BLaER1 (cell line): ENCODE results near the gene KRT6A.

Experiments used
- H3K27ac ChIP-seq: shearing (Covaris generic); formaldehyde crosslinking; 2 replicates; pipeline ENCODE4 v1.8.1; 2022
- H3K27me3 ChIP-seq: shearing (Covaris generic); formaldehyde crosslinking; 2 replicates; pipeline ENCODE4 v1.8.1; 2022
- H3K36me3 ChIP-seq: shearing (Covaris generic); formaldehyde crosslinking; 2 replicates; pipeline ENCODE4 v1.8.1; 2022
- H3K4me1 ChIP-seq: shearing (Covaris generic); formaldehyde crosslinking; 2 replicates; pipeline ENCODE4 v1.8.1; 2022
- H3K4me2 ChIP-seq: shearing (Covaris generic); formaldehyde crosslinking; 2 replicates; pipeline ENCODE4 v1.8.1; 2022
- H3K4me3 ChIP-seq: shearing (Covaris generic); formaldehyde crosslinking; 2 replicates; pipeline ENCODE4 v1.8.1; 2022
- H3K9ac ChIP-seq: shearing (Covaris generic); formaldehyde crosslinking; 2 replicates; pipeline ENCODE4 v1.8.1; 2022
- H3K9me3 ChIP-seq: shearing (Covaris generic); formaldehyde crosslinking; 2 replicates; pipeline ENCODE4 v1.8.1; 2022
- H4K20me1 ChIP-seq: shearing (Covaris generic); formaldehyde crosslinking; 2 replicates; pipeline ENCODE4 v1.8.1; 2022
- Cebpa-rat ChIP-seq: shearing (Covaris generic); IDR thresholded peaks from 2 replicates; pipeline ENCODE4 v1.8.1; 2022

KRT6A gene

GRCh38 chr12:52493172-52493571, at the start of gene KRT6A:
Gene KRT6A (minus strand): TSS chr12:52493257. CDS start chr12:52493188, 69 bp downstream.
- no peaks in the 10 kb centered on the region for H3K36me3 ChIP-seq
- no peaks in the 10 kb centered on the region for H3K9me3 ChIP-seq
- no peak for TF ChIP-seq Cebpa-rat
- H3K27me3 ChIP-seq = no peaks in the 10 kb centered on the region
- H3K4me1 ChIP-seq = peaks cover 24% of the 10 kb centered on the region
- no peak within 1 kb of the TSS for H3K27ac ChIP-seq
- no peak within 1 kb of the TSS for H3K4me3 ChIP-seq
- H4K20me1 ChIP-seq = no peaks in the 10 kb centered on the region
- no peak within 1 kb of the TSS for H3K4me2 ChIP-seq
- no peak within 1 kb of the TSS for H3K9ac ChIP-seq

- H3K27ac ChIP-seq = no peak overlapping the region
- no peaks in the 10 kb centered on the region for H3K36me3 ChIP-seq
- TF ChIP-seq Cebpa-rat = no peak
- no peaks in the 10 kb centered on the region for H3K27me3 ChIP-seq
- no peaks in the 10 kb centered on the region for H4K20me1 ChIP-seq
- H3K4me3 ChIP-seq = no peak overlapping the region
- H3K9me3 ChIP-seq = no peaks in the 10 kb centered on the region
- H3K9ac ChIP-seq = no peak overlapping the region
- no peak overlapping the region for H3K4me2 ChIP-seq
- peaks cover 1% of the 10 kb centered on the region; the same call in 1 of the 2 replicates for H3K4me1 ChIP-seq
Measured at GRCh38 chr12:52542157-52542556, 49.1 kb upstream of the KRT6A start.

- no peaks in the 10 kb centered on the region for H3K9me3 ChIP-seq
- H3K9ac ChIP-seq = no peak overlapping the region
- no peak overlapping the region for H3K27ac ChIP-seq
- TF ChIP-seq Cebpa-rat = no peak
- H3K4me3 ChIP-seq = no peak overlapping the region
- no peaks in the 10 kb centered on the region for H4K20me1 ChIP-seq
- H3K27me3 ChIP-seq = no peaks in the 10 kb centered on the region
- H3K36me3 ChIP-seq = no peaks in the 10 kb centered on the region
- no peak overlapping the region for H3K4me2 ChIP-seq
- no peaks in the 10 kb centered on the region for H3K4me1 ChIP-seq
Measured at GRCh38 chr12:52541709-52542108, 48.7 kb upstream of the KRT6A start.

GRCh38 chr12:52540531-52540930, 47.5 kb upstream of the KRT6A start:
- no peaks in the 10 kb centered on the region for H3K36me3 ChIP-seq
- H3K9me3 ChIP-seq = no peaks in the 10 kb centered on the region
- H4K20me1 ChIP-seq = no peaks in the 10 kb centered on the region
- no peak overlapping the region for H3K27ac ChIP-seq
- no peak overlapping the region for H3K4me3 ChIP-seq
- no peaks in the 10 kb centered on the region for H3K27me3 ChIP-seq
- no peak for TF ChIP-seq Cebpa-rat
- no peaks in the 10 kb centered on the region for H3K4me1 ChIP-seq
- H3K4me2 ChIP-seq = no peak overlapping the region
- H3K9ac ChIP-seq = no peak overlapping the region

- no peaks in the 10 kb centered on the region for H3K36me3 ChIP-seq
- TF ChIP-seq Cebpa-rat = no peak
- H3K4me1 ChIP-seq = no peaks in the 10 kb centered on the region
- H4K20me1 ChIP-seq = no peaks in the 10 kb centered on the region
- no peak overlapping the region for H3K4me3 ChIP-seq
- no peak overlapping the region for H3K4me2 ChIP-seq
- H3K9ac ChIP-seq = no peak overlapping the region
- no peak overlapping the region for H3K27ac ChIP-seq
- H3K27me3 ChIP-seq = no peaks in the 10 kb centered on the region
- H3K9me3 ChIP-seq = no peaks in the 10 kb centered on the region
Measured at GRCh38 chr12:52539821-52540173, 46.7 kb upstream of the KRT6A start.

GRCh38 chr12:52539083-52539820, 46.2 kb upstream of the KRT6A start:
- no peak for TF ChIP-seq Cebpa-rat
- Histone ChIP-seq H3K36me3 (no peaks in the 10 kb centered on the region), H3K4me3 (no peak overlapping the region), H4K20me1 (no peaks in the 10 kb centered on the region), H3K27me3 (no peaks in the 10 kb centered on the region), H3K9ac (no peak overlapping the region), H3K4me2 (no peak overlapping the region), H3K9me3 (no peaks in the 10 kb centered on the region), H3K27ac (no peak overlapping the region), H3K4me1 (no peaks in the 10 kb centered on the region)

- Histone ChIP-seq H3K36me3 (no peaks in the 10 kb centered on the region), H3K27me3 (no peaks in the 10 kb centered on the region), H3K4me2 (no peak overlapping the region), H3K27ac (no peak overlapping the region), H3K9me3 (no peaks in the 10 kb centered on the region), H3K9ac (no peak overlapping the region), H4K20me1 (no peaks in the 10 kb centered on the region), H3K4me3 (no peak overlapping the region), H3K4me1 (no peaks in the 10 kb centered on the region)
- TF ChIP-seq Cebpa-rat = no peak
Measured at GRCh38 chr12:52537101-52537500, 44.0 kb upstream of the KRT6A start.

- Histone ChIP-seq H3K9ac (no peak overlapping the region), H3K36me3 (no peaks in the 10 kb centered on the region), H3K27me3 (no peaks in the 10 kb centered on the region), H3K4me2 (no peak overlapping the region), H3K4me3 (no peak overlapping the region), H4K20me1 (no peaks in the 10 kb centered on the region), H3K4me1 (0 out of 2 replicates have a peak, but pooled peaks cover 3% of the 10 kb centered on the region), H3K9me3 (no peaks in the 10 kb centered on the region), H3K27ac (no peak overlapping the region)
- TF ChIP-seq Cebpa-rat = no peak
Measured at GRCh38 chr12:52535574-52535973, 42.5 kb upstream of the KRT6A start.

GRCh38 chr12:52534482-52534881, 41.4 kb upstream of the KRT6A start:
- no peak for TF ChIP-seq Cebpa-rat

GRCh38 chr12:52533686-52534470, 40.8 kb upstream of the KRT6A start:
- no peak for TF ChIP-seq Cebpa-rat
- Histone ChIP-seq H3K4me1 (0 out of 2 replicates have a peak, but pooled peaks cover 5% of the 10 kb centered on the region), H3K4me2 (no peak overlapping the region), H3K9me3 (no peaks in the 10 kb centered on the region), H3K4me3 (no peak overlapping the region), H3K9ac (no peak overlapping the region), H4K20me1 (no peaks in the 10 kb centered on the region), H3K36me3 (no peaks in the 10 kb centered on the region), H3K27ac (no peak overlapping the region), H3K27me3 (no peaks in the 10 kb centered on the region)

More at GRCh38 chr12:52534482-52534881, 41.4 kb upstream of the KRT6A start:
- Histone ChIP-seq H3K4me2 (no peak overlapping the region), H3K4me1 (0 out of 2 replicates have a peak, but pooled peaks cover 5% of the 10 kb centered on the region), H3K36me3 (no peaks in the 10 kb centered on the region), H4K20me1 (no peaks in the 10 kb centered on the region), H3K27ac (no peak overlapping the region), H3K27me3 (no peaks in the 10 kb centered on the region), H3K4me3 (no peak overlapping the region), H3K9me3 (no peaks in the 10 kb centered on the region), H3K9ac (no peak overlapping the region)
